ENCODE results near the gene SMYD1. TPM values are rescaled to one million over a fixed set of nuclear protein-coding genes. Genes with fewer than 3 reads are reported as not detected.

SMYD1 gene
- total RNA-seq, 4 donors from 2014 or later, result not detected

DNA sequence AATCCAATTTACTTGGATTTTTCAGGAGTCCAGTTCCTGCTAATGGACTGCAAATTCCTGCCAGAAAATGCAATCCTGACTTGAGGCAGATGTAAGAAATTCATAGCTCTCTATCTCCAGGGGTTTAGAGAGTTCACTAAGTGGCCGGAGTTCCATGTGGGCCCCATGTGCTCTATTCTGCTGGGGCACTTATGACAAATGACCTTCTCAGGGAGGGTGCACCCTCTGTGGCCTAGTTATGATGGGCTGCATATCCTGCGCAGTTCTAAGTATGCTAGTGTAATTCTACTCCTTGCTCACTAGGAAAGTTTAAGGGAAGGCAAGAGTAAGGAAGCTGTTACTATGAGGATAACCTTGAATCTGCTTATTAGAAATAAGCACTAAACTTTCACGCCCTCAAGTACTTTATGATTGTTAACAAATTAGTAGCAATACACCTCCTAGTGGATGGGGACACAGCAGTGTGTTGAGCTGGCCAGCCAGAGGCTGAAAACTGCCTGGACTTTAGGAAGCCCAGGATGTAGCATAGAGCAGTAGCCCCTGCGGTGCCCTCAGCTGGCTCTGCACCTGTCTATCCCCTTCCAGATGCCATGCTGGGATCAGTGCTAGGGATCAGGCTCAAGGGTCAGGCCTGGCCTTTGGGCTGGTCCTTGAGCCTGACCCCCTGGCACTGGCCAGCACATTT, 14.4 kb downstream of the SMYD1 start:
- Histone ChIP-seq H3K9me3 (no peaks in the 10 kb centered on the region), H3K27ac (peak overlapping the region; percentile 63), H3K36me3 (no peaks in the 10 kb centered on the region), H3K4me3 (no peak overlapping the region), H3K27me3 (no peaks in the 10 kb centered on the region), H3K4me1 (no peaks in the 10 kb centered on the region)
- DNase-seq (ENCODE audit: low spot score in 2 of 2), result no peak
- 78% methylated on average over 4 of the region's 4 CpGs for WGBS
- no peak for TF ChIP-seq POLR2A (IDR thresholded peaks at IDR 0.05)
- no peak for TF ChIP-seq POLR2AphosphoS5 (IDR thresholded peaks at IDR 0.05)
- TF ChIP-seq EP300 (IDR thresholded peaks at IDR 0.05), result no peak
- TF ChIP-seq, protein P1, sequence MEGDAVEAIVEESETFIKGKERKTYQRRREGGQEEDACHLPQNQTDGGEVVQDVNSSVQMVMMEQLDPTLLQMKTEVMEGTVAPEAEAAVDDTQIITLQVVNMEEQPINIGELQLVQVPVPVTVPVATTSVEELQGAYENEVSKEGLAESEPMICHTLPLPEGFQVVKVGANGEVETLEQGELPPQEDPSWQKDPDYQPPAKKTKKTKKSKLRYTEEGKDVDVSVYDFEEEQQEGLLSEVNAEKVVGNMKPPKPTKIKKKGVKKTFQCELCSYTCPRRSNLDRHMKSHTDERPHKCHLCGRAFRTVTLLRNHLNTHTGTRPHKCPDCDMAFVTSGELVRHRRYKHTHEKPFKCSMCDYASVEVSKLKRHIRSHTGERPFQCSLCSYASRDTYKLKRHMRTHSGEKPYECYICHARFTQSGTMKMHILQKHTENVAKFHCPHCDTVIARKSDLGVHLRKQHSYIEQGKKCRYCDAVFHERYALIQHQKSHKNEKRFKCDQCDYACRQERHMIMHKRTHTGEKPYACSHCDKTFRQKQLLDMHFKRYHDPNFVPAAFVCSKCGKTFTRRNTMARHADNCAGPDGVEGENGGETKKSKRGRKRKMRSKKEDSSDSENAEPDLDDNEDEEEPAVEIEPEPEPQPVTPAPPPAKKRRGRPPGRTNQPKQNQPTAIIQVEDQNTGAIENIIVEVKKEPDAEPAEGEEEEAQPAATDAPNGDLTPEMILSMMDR (IDR thresholded peaks at IDR 0.05), result no peak

DNA sequence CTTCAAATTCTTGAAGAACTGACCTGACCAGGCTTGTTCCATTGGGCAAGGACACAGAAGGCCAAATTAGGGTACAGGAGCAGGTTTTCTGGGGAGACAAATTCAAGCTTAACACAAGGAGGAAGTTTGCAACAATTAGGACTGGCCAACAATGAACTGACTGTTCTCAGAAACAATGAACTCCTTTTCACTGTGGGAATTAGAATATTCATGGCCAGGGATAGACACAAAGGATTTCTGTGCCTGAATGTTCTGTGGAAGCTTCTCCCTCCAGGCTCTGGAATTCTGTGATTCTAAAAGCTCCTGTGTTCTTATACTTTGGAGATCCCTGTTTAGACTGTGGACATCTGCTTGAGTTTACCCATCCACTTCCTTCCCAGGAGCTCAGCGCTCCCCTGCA, 15.2 kb downstream of the SMYD1 start:
- WGBS, result 67% methylated on average over 1 of the region's 1 CpG
- Histone ChIP-seq H3K4me3 (no peak overlapping the region), H3K4me1 (no peaks in the 10 kb centered on the region), H3K27ac (no peak overlapping the region), H3K27me3 (no peaks in the 10 kb centered on the region), H3K9me3 (no peaks in the 10 kb centered on the region), H3K36me3 (no peaks in the 10 kb centered on the region)
- no peak for DNase-seq (ENCODE audit: low spot score in 2 of 2)
- TF ChIP-seq POLR2AphosphoS5 (IDR thresholded peaks at IDR 0.05), result no peak
- no peak for TF ChIP-seq POLR2A (IDR thresholded peaks at IDR 0.05)
- TF ChIP-seq, protein P1 (IDR thresholded peaks at IDR 0.05), result no peak
- TF ChIP-seq EP300 (IDR thresholded peaks at IDR 0.05), result no peak

DNA sequence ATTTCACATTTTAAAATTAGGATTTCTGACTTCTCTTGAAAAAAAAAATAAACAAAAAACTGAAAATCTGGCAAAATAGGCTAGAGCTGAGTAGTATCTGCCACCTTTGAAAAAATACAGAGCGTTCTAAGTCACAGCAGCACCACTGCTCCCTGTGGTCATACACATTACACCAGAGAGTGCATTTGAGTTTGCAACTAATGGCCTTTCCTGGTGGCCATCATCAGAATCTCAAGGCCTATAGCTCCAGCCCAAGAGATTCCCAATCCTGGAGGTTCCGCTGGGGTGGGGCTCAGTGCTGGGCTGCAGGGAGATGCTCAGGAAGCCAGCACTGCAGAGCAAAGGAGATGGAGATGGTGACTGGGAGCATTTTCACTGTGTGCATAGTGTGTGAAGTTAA, 17.5 kb downstream of the SMYD1 start:
- Histone ChIP-seq H3K4me3 (no peak overlapping the region), H3K36me3 (no peaks in the 10 kb centered on the region), H3K27me3 (no peaks in the 10 kb centered on the region), H3K9me3 (no peaks in the 10 kb centered on the region), H3K27ac (no peak overlapping the region), H3K4me1 (no peaks in the 10 kb centered on the region)
- WGBS, result 89% methylated on average over 2 of the region's 2 CpGs
- DNase-seq (ENCODE audit: low spot score in 2 of 2), result no peak
- TF ChIP-seq POLR2A (IDR thresholded peaks at IDR 0.05), result no peak

DNA sequence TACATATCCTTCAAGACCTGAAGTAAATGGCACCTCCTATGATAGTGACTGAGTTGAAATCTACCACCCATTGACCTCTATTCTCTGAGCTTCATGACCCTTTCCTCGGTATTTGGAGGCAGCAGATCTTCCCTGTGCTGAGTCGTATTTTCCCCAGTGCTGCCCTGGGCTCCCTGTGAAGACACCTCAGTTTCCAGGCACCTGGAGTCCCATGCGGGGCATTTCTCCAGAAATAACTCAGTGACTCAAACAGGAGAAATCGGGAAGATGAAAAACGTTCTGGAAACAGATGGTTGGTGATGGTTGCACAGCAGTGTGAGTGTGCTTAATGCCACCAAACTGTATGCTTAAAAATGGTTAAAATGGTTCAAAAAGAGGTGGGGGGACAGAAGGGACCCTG, 18.0 kb downstream of the SMYD1 start:
- 88% methylated on average over 5 of the region's 5 CpGs for WGBS
- H3K4me3 ChIP-seq, result no peak overlapping the region
- DNase-seq (ENCODE audit: low spot score in 2 of 2), result no peak
- no peaks in the 10 kb centered on the region for H3K36me3 ChIP-seq
- no peak overlapping the region for H3K27ac ChIP-seq
- no peaks in the 10 kb centered on the region for H3K4me1 ChIP-seq
- no peaks in the 10 kb centered on the region for H3K27me3 ChIP-seq
- TF ChIP-seq POLR2A (IDR thresholded peaks at IDR 0.05) (no peak), POLR2AphosphoS5 (IDR thresholded peaks at IDR 0.05) (no peak), EP300 (IDR thresholded peaks at IDR 0.05) (no peak)
- TF ChIP-seq, protein P1 (IDR thresholded peaks at IDR 0.05), result no peak
- H3K9me3 ChIP-seq, result no peaks in the 10 kb centered on the region

DNA sequence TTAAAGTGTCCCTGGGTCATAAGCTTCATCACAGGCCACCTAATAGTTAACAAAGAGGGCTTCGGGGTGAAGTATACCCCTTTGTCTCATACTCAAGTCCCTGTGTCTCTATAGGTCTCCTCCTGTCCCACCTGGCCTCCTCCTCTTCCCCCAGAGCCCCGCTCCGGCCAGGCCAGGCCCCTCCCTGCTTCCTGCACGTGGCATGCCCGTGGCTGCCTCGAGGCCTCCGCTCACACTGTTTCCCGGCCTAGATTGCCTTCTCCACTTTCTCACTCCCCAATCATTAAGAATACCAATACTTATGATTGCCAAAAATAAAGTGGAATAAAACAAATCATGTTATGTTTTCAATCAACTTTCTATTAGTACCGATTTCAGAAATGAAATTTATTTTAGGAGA, 18.8 kb downstream of the SMYD1 start:
- H3K4me3 ChIP-seq, result no peak overlapping the region
- no peaks in the 10 kb centered on the region for H3K4me1 ChIP-seq
- no peaks in the 10 kb centered on the region for H3K36me3 ChIP-seq
- WGBS, result 78% methylated on average over 9 of the region's 9 CpGs
- H3K9me3 ChIP-seq, result no peaks in the 10 kb centered on the region
- DNase-seq (ENCODE audit: low spot score in 2 of 2), result no peak
- no peak overlapping the region for H3K27ac ChIP-seq
- TF ChIP-seq POLR2A (IDR thresholded peaks at IDR 0.05) (no peak), EP300 (IDR thresholded peaks at IDR 0.05) (no peak), POLR2AphosphoS5 (IDR thresholded peaks at IDR 0.05) (no peak)
- TF ChIP-seq, protein P1 (IDR thresholded peaks at IDR 0.05), result no peak
- no peaks in the 10 kb centered on the region for H3K27me3 ChIP-seq

DNA sequence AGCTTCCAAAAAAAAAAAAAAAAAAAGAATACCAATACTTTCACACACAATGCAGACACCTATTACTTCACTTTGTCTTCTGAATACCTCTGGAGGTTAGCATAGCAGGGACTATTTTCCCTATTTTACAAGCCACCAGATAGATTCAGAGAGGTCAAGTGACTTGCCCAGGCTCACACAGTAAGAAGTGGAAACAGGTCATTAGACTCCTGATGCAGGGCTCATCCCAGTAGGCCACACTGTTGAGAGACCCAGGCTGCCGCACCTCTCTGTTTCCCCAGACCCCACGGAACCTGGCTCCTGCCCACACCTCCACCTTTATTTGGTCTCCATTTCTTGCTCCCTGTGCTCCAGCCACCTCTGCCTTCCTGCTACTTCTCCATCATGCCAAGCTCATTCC, 19.4 kb downstream of the SMYD1 start:
- Histone ChIP-seq H3K9me3 (no peaks in the 10 kb centered on the region), H3K4me3 (no peak overlapping the region), H3K4me1 (no peaks in the 10 kb centered on the region), H3K36me3 (no peaks in the 10 kb centered on the region), H3K27me3 (no peaks in the 10 kb centered on the region), H3K27ac (no peak overlapping the region)
- TF ChIP-seq EP300 (IDR thresholded peaks at IDR 0.05) (no peak), POLR2A (IDR thresholded peaks at IDR 0.05) (no peak), POLR2AphosphoS5 (IDR thresholded peaks at IDR 0.05) (no peak)
- TF ChIP-seq, protein P1 (IDR thresholded peaks at IDR 0.05), result no peak
- DNase-seq (ENCODE audit: low spot score in 2 of 2), result no peak
- WGBS, result 93% methylated on average over 2 of the region's 2 CpGs
